IMR-90 (cell line): Measurements from ENCODE around the gene PIP5K1B. TPM values are rescaled to one million over a fixed set of nuclear protein-coding genes. Genes with fewer than 3 reads are reported as not detected.

Experiments
- ATAC-seq: fragments of 200-7000 bp; cut with Tn5 transposase; 2 replicates; pipeline ENCODE4 v1.9.1; 2020; ENCODE audit warnings: low read depth, mild to moderate bottlenecking, moderate library complexity
- BruUV-seq: library from RNA; stranded (reverse); fragments of 400-500 nt; replicated peaks from 2 replicates; lab custom pipeline; 2021; lab: Mats Ljungman, UMichigan
- CTCF ChIA-PET: fragments of 300-600 bp; formaldehyde crosslinking; extraction: SDS; loops from one replicate; lab custom pipeline; 2021; ENCODE audit warnings: antibody characterized with exemption; lab: Yijun Ruan, JAX
- POLR2A ChIA-PET: fragments of 300-600 bp; sonication (Branson Sonifier 250); formaldehyde crosslinking; loops from one replicate; lab custom pipeline; 2022; ENCODE audit warnings: antibody characterized with exemption; ENCODE audit not compliant: unreplicated experiment; lab: Charles Lee
- DNase-seq: peaks from one replicate; pipeline ENCODE4 v3.0.0; 2013
- H2AFZ ChIP-seq: replicated peaks from 2 replicates; pipeline ENCODE3; 2013; ENCODE audit warnings: low read length, mild to moderate bottlenecking; ENCODE audit not compliant: poor library complexity
- H2AK5ac ChIP-seq: 2 replicates; pipeline ENCODE4 v1.6.1; 2013; ENCODE audit warnings: low read depth, low read length, inconsistent platforms
- H2AK9ac ChIP-seq: replicated peaks from 2 replicates; pipeline ENCODE3; 2013; ENCODE audit warnings: mild to moderate bottlenecking, low read depth, low read length, moderate library complexity; ENCODE audit not compliant: poor library complexity
- H2BK120ac ChIP-seq: 2 replicates; pipeline ENCODE4 v1.6.1; 2013; ENCODE audit warnings: low read depth, low read length, inconsistent platforms
- H2BK15ac ChIP-seq: 3 replicates; pipeline ENCODE4 v1.6.1; 2013; ENCODE audit warnings: low read depth, low read length, inconsistent platforms
- H2BK20ac ChIP-seq: 2 replicates; pipeline ENCODE4 v1.6.1; 2013; ENCODE audit warnings: low read depth, mild to moderate bottlenecking, inconsistent platforms, low read length, moderate library complexity
- H2BK5ac ChIP-seq: 2 replicates; pipeline ENCODE4 v1.6.1; 2013; ENCODE audit warnings: mild to moderate bottlenecking, low read depth, low read length, inconsistent platforms; ENCODE audit not compliant: poor library complexity, severe bottlenecking
- H3K14ac ChIP-seq: replicated peaks from 2 replicates; pipeline ENCODE4 v1.6.1; 2013; ENCODE audit warnings: low read depth, low read length, inconsistent platforms
- H3K18ac ChIP-seq: 2 replicates; pipeline ENCODE4 v1.6.1; 2013; ENCODE audit warnings: low read depth, low read length, control low read depth
- H3K23ac ChIP-seq: 2 replicates; pipeline ENCODE4 v1.6.1; 2013; ENCODE audit warnings: low read depth, low read length, inconsistent platforms
- H3K27ac ChIP-seq: 2 replicates; pipeline ENCODE4 v1.5.1; 2013; ENCODE audit warnings: mild to moderate bottlenecking, control low read depth, low read length; ENCODE audit not compliant: insufficient read depth
- H3K27me3 ChIP-seq: 2 replicates; pipeline ENCODE4 v1.6.1; 2013; ENCODE audit warnings: low read length; ENCODE audit not compliant: control insufficient read depth, insufficient read depth
- H3K36me3 ChIP-seq: 2 replicates; pipeline ENCODE4 v1.6.1; 2013; ENCODE audit warnings: low read length, mixed read lengths; ENCODE audit not compliant: control insufficient read depth, insufficient read depth
- H3K4ac ChIP-seq: 2 replicates; pipeline ENCODE4 v1.6.1; 2013; ENCODE audit warnings: low read depth, low read length, inconsistent platforms
- H3K4me1 ChIP-seq: 2 replicates; pipeline ENCODE4 v1.6.1; 2013; ENCODE audit warnings: low read length, mixed read lengths; ENCODE audit not compliant: control insufficient read depth, insufficient read depth
- H3K4me2 ChIP-seq: 2 replicates; pipeline ENCODE4 v1.6.1; 2013; ENCODE audit warnings: low read depth, mild to moderate bottlenecking, control low read depth, low read length, moderate library complexity
- H3K4me3 ChIP-seq: 2 replicates; pipeline ENCODE4 v1.5.1; 2013; ENCODE audit warnings: low read depth, mild to moderate bottlenecking, control low read depth, low read length, moderate library complexity; ENCODE audit not compliant: insufficient read depth
- H3K56ac ChIP-seq: 2 replicates; pipeline ENCODE4 v1.6.1; 2013; ENCODE audit warnings: low read length, inconsistent platforms; ENCODE audit not compliant: insufficient read depth; ENCODE audit errors: extremely low read depth
- H3K79me1 ChIP-seq, 2 experiments: 2 replicates each; pipeline ENCODE4 v1.6.1; 2013; ENCODE audit warnings: low read length in 2 of 2, inconsistent platforms in 1 of 2, low read depth in 1 of 2
- H3K9ac ChIP-seq: 2 replicates; pipeline ENCODE4 v1.6.1; 2013; ENCODE audit warnings: low read depth, low read length, control low read depth
- H3K9me1 ChIP-seq: 2 replicates; pipeline ENCODE4 v1.6.1; 2013; ENCODE audit warnings: low read length, inconsistent platforms; ENCODE audit not compliant: insufficient read depth
- H3K9me3 ChIP-seq: 2 replicates; pipeline ENCODE4 v1.6.1; 2013; ENCODE audit warnings: low read length; ENCODE audit not compliant: control insufficient read depth, insufficient read depth
- H4K20me1 ChIP-seq: 2 replicates; pipeline ENCODE4 v1.6.1; 2013; ENCODE audit warnings: low read length, inconsistent platforms; ENCODE audit not compliant: insufficient read depth
- H4K5ac ChIP-seq: 2 replicates; pipeline ENCODE4 v1.6.1; 2013; ENCODE audit warnings: mild to moderate bottlenecking, low read depth, low read length, control low read depth
- H4K8ac ChIP-seq, 2 experiments: 2 replicates each; pipeline ENCODE4 v1.6.1; 2013; ENCODE audit warnings: low read depth in 2 of 2, low read length in 2 of 2, control low read depth in 1 of 2, inconsistent platforms in 1 of 2
- H4K91ac ChIP-seq: 2 replicates; pipeline ENCODE4 v1.6.1; 2013; ENCODE audit warnings: low read depth, low read length, inconsistent platforms; ENCODE audit not compliant: insufficient read depth
- CEBPB ChIP-seq: IDR thresholded peaks from 2 replicates; pipeline ENCODE4 v1.6.1; 2012; ENCODE audit warnings: low read depth, low read length, improper control_type of control experiment
- CHD1 ChIP-seq: IDR thresholded peaks from 2 replicates; pipeline ENCODE4 v1.6.1; 2012; ENCODE audit warnings: low read depth, low read length, improper control_type of control experiment
- MAFK ChIP-seq: IDR thresholded peaks from 2 replicates; pipeline ENCODE4 v1.6.1; 2012; ENCODE audit warnings: low read depth, low read length, improper control_type of control experiment
- MAZ ChIP-seq: IDR thresholded peaks from 2 replicates; pipeline ENCODE4 v1.6.1; 2012; ENCODE audit warnings: low read depth, mild to moderate bottlenecking, low read length, improper control_type of control experiment, moderate library complexity, borderline replicate concordance
- NFE2L2 ChIP-seq: fragments of 150-350 bp; IDR thresholded peaks from 2 replicates; pipeline ENCODE4 v1.6.1; 2016; ENCODE audit warnings: low read depth, mild to moderate bottlenecking, low read length
- RAD21 ChIP-seq: IDR thresholded peaks from 2 replicates; pipeline ENCODE4 v1.6.1; 2012; ENCODE audit warnings: low read length, improper control_type of control experiment
- WGBS, 2 experiments: methylation state at CpG; one replicate each; pipeline versions ENCODE4 v1.1.5 to v1.1.7; 2013; ENCODE audit warnings: missing lambda C conversion rate in 2 of 2; ENCODE audit not compliant: insufficient read length in 1 of 2; ENCODE audit errors: extremely low coverage in 2 of 2; 5-methylcytosine and 5-hydroxymethylcytosine counted together
- dilution Hi-C: fragments of 300-500 bp; cut with HindIII; formaldehyde crosslinking; loops from one replicate; pipeline ENCODE4 v1.14.3; 2018; ENCODE audit warnings: low sequenced_read_pairs; ENCODE audit not compliant: unreplicated experiment
- in situ Hi-C: fragments of 300-500 bp; cut with MboI; formaldehyde crosslinking; loops from 3 replicates; pipeline ENCODE4 v1.14.3; 2019; ENCODE audit warnings: low sequenced_read_pairs, inconsistent platforms, mixed read lengths
- intact Hi-C: fragments of 100-400 bp; cut with micrococcal nuclease; formaldehyde crosslinking; loops from 2 replicates; pipeline ENCODE4 v1.10.0; 2022
- polyA plus RNA-seq, 3 experiments: library from polyadenylated mRNA; depleted of rRNA; stranded (reverse); fragments of >200 nt; gene quantifications; 2 replicates each; pipeline ENCODE4 v1.2.3, GENCODE V29; 2012; ENCODE audit warnings: low replicate concordance in 1 of 3
- total RNA-seq: library from RNA; depleted of rRNA; stranded (reverse); fragments of >200 nt; gene quantifications from 2 replicates; pipeline ENCODE4 v1.2.3, GENCODE V29; 2012
- TF ChIP-seq, protein P1 (sequence below): conservative IDR thresholded peaks from 2 replicates; pipeline ENCODE4 v1.5.1; 2012; ENCODE audit warnings: mild to moderate bottlenecking, low read depth, low read length, improper control_type of control experiment
- TF ChIP-seq, protein P2 (sequence below): fragments of 150-350 bp; IDR thresholded peaks from 2 replicates; pipeline ENCODE4 v1.6.1; 2017; ENCODE audit warnings: mild to moderate bottlenecking, antibody characterized with exemption, low read length, low read depth
- TF ChIP-seq, protein P3 (sequence below): fragments of 150-350 bp; IDR thresholded peaks from 2 replicates; pipeline ENCODE4 v1.6.1; 2016; ENCODE audit warnings: low read depth, mild to moderate bottlenecking, low read length, moderate library complexity, borderline replicate concordance

Gene PIP5K1B
- total and polyA plus RNA-seq, 2 of the 4 experiments (the other 2 are of a cell fraction): not detected

DNA sequence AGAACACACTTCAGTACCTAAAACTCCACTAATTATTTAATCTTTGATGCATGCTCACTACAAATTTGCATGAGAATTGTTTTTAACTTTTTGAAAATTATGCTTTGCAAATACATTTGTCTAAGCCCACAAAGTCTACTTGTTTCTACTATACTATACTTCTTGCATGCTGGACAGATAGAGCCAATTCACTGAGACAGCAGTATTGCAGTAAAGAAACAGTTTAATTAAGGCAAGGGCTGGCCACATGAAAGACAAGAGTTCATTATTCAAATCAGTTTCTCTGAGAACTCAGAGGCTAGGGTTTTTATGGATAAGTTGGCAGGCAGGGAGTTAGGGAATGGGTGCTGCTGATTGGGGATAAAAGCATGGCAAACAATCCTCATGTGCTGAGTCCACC, 324.5 kb downstream of the PIP5K1B start (continued):
- no peak for TF ChIP-seq CEBPB

DNA sequence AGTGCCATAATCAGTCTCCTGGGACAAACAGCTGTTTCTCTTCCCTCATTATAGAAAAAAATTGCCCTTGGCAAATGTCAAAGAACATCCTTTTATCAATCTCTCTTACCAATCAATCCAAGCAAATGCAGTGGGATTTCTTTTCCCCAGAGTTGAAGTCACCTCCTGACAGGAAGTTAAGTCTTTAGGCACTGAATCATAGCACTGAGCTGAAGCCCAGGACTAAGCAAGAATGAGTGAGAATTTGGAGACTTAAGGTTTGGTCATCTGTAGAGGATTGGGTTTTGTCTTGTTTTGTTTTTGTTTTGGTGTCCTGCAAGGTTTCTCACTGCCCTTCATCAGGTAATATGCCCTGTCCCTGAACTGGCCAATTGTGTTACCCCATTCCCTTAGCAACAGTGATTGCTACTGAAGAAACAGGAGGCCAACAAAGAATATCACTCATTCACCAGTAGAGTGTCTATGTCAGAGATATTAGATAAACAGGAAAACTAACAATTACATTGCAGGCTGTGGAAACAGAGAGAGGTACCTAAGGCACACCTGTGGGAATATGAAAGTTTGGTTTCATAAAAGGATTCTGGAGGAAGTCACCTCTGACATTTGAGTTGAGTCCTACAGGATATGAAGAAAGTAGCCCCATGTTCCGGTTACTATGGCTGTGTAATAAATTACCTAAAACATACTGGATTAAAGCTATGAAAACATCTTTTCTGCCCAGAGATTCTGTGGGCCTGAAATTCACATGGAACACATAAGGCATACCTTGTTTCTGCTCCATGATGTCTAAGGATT, 326.0 kb downstream of the PIP5K1B start:
- Histone ChIP-seq H2BK120ac (no peak overlapping the region), H3K18ac (no peak overlapping the region), H3K27ac (no peak overlapping the region), H2BK5ac (no peak overlapping the region), H3K4ac (no peak overlapping the region), H3K56ac (no peak overlapping the region), H3K4me1 (no peaks in the 10 kb centered on the region), H2AK9ac (no peak overlapping the region), H4K91ac (no peak overlapping the region), H4K5ac (no peak overlapping the region), H2BK20ac (no peak overlapping the region), H3K9me1 (no peaks in the 10 kb centered on the region), H3K4me2 (no peak overlapping the region), H2AFZ (no peak overlapping the region), H3K9me3 (no peaks in the 10 kb centered on the region), H2BK15ac (no peak overlapping the region), H3K27me3 (peaks cover under 1% of the 10 kb centered on the region; the same call in 1 of the 2 replicates), H3K23ac (no peak overlapping the region), H3K36me3 (no peaks in the 10 kb centered on the region), H3K9ac (no peak overlapping the region), H3K14ac (no peak overlapping the region), H3K4me3 (no peak overlapping the region), H3K79me1 (peaks cover 1 to 2% of the 10 kb centered on the region in 2 experiments; a peak in 3 of 4 replicates), H4K8ac (no peak overlapping the region), H2AK5ac (no peak overlapping the region), H4K20me1 (no peaks in the 10 kb centered on the region)
- DNase-seq: peak; percentile 48
- in situ Hi-C loops (no loop called here), dilution Hi-C loops (no loop called here), intact Hi-C loops (no loop called here)
- no TSS peak for BruUV-seq
- no CpG with 5 or more reads among the region's 1 CpG for WGBS, 2 experiments
- TF ChIP-seq MAZ (no peak), RAD21 (no peak), MAFK (no peak), CEBPB (no peak), NFE2L2 (no peak), CHD1 (no peak)
- TF ChIP-seq, protein P1, sequence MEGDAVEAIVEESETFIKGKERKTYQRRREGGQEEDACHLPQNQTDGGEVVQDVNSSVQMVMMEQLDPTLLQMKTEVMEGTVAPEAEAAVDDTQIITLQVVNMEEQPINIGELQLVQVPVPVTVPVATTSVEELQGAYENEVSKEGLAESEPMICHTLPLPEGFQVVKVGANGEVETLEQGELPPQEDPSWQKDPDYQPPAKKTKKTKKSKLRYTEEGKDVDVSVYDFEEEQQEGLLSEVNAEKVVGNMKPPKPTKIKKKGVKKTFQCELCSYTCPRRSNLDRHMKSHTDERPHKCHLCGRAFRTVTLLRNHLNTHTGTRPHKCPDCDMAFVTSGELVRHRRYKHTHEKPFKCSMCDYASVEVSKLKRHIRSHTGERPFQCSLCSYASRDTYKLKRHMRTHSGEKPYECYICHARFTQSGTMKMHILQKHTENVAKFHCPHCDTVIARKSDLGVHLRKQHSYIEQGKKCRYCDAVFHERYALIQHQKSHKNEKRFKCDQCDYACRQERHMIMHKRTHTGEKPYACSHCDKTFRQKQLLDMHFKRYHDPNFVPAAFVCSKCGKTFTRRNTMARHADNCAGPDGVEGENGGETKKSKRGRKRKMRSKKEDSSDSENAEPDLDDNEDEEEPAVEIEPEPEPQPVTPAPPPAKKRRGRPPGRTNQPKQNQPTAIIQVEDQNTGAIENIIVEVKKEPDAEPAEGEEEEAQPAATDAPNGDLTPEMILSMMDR: no peak
- TF ChIP-seq, protein P2, sequence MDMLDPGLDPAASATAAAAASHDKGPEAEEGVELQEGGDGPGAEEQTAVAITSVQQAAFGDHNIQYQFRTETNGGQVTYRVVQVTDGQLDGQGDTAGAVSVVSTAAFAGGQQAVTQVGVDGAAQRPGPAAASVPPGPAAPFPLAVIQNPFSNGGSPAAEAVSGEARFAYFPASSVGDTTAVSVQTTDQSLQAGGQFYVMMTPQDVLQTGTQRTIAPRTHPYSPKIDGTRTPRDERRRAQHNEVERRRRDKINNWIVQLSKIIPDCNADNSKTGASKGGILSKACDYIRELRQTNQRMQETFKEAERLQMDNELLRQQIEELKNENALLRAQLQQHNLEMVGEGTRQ: no peak
- TF ChIP-seq, protein P3, sequence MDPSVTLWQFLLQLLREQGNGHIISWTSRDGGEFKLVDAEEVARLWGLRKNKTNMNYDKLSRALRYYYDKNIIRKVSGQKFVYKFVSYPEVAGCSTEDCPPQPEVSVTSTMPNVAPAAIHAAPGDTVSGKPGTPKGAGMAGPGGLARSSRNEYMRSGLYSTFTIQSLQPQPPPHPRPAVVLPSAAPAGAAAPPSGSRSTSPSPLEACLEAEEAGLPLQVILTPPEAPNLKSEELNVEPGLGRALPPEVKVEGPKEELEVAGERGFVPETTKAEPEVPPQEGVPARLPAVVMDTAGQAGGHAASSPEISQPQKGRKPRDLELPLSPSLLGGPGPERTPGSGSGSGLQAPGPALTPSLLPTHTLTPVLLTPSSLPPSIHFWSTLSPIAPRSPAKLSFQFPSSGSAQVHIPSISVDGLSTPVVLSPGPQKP: no peak
- ATAC-seq: no peak
- CTCF ChIA-PET: interaction anchor here (0.7 kb wide), 1 partner anchor 169 kb away, joined by 3 read pairs; no protein-coding TSS in a partner anchor
- POLR2A ChIA-PET: no interaction called here
